HG03045 (cell line): ENCODE data around the gene SLC27A3.
A peak's percentile ranks its signal among the peaks of the same experiment; 100 is the strongest.
"Not testable (repeated sequence)": the region's sequence is repeated elsewhere in the genome, so short reads cannot be mapped to it uniquely, and the experiment has no call there.

Experiments used
- ATAC-seq: cut with Tn5 transposase; IDR thresholded peaks from one replicate; pipeline ENCODE4 v1.9.1; 2021; ENCODE audit warnings: mild to moderate bottlenecking, moderate library complexity; ENCODE audit not compliant: unreplicated experiment

SLC27A3 gene

GRCh38 chr1:153760440-153760839 is 14.8 kb upstream of the SLC27A3 start:
- ATAC-seq = no peak

- ATAC-seq = no peak
Observed at GRCh38 chr1:153763365-153764225, 11.6 kb upstream of the SLC27A3 start.

- ATAC-seq = no peak
Observed at GRCh38 chr1:153764310-153764709, 10.9 kb upstream of the SLC27A3 start.

GRCh38 chr1:153766663-153767062 is 8.5 kb upstream of the SLC27A3 start:
- not testable (repeated sequence) for ATAC-seq

- ATAC-seq = no peak
Observed at GRCh38 chr1:153767519-153767918, 7.7 kb upstream of the SLC27A3 start.

GRCh38 chr1:153768316-153769181 is 6.7 kb upstream of the SLC27A3 start:
- no peak for ATAC-seq

- ATAC-seq = no peak
Observed at GRCh38 chr1:153769221-153769620, 6.0 kb upstream of the SLC27A3 start.

GRCh38 chr1:153770797-153771196 is 4.4 kb upstream of the SLC27A3 start:
- ATAC-seq = no peak

- no peak for ATAC-seq
Observed at GRCh38 chr1:153771261-153771660, 3.9 kb upstream of the SLC27A3 start.

GRCh38 chr1:153771841-153772593 is 3.2 kb upstream of the SLC27A3 start:
- ATAC-seq = no peak

- no peak for ATAC-seq
Observed at GRCh38 chr1:153773096-153773921, 1.9 kb upstream of the SLC27A3 start.

- no peak for ATAC-seq
Observed at GRCh38 chr1:153774026-153774595, 1.1 kb upstream of the SLC27A3 start.

GRCh38 chr1:153775458-153776327 is 486 bp downstream of the SLC27A3 start:
- peak; percentile 46 for ATAC-seq

- no peak for ATAC-seq
Observed at GRCh38 chr1:153776352-153776751, 1.1 kb downstream of the SLC27A3 start.

- no peak for ATAC-seq
Observed at GRCh38 chr1:153776845-153777370, 1.7 kb downstream of the SLC27A3 start.

- no peak for ATAC-seq
Observed at GRCh38 chr1:153777648-153778047, 2.4 kb downstream of the SLC27A3 start.

GRCh38 chr1:153778051-153778823 is 3.0 kb downstream of the SLC27A3 start:
- ATAC-seq = no peak
